HG03064 (cell line): ENCODE data around the gene ZC3H12C.

Experiments
- ATAC-seq: cut with Tn5 transposase; IDR thresholded peaks from one replicate; pipeline ENCODE4 v1.9.1; 2021; ENCODE audit warnings: low read depth; ENCODE audit not compliant: unreplicated experiment

ZC3H12C gene

DNA sequence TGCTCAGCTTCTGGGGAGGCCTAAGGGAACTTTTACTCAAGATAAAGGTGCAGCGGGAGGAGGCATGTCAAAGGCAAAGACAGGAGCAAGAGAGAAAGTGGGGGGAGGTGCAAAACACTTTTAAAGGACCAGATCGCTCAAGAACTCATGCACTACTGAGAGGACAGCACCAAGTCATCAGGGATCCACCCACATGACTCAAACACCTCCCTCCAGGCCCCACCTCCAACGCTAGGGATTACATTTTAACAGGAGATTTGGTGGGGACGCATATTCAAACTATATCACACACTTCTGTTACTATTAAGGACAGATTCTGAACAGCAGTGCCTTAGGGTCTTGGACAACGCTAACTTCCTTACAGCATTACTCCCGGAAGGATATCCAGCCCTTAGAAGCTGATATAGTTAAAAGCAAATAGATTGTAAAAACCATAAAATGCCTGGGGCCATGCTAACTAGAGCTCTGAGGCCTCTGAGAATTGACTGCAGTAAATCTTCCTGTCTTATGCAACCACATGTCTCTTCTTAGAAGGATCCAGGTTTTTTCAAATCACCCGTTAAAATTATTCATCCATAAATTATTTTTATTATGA lies 16.7 kb upstream of the ZC3H12C start:
- no peak for ATAC-seq

- ATAC-seq, result peak; percentile 21
These were observed 15.8 kb upstream of the ZC3H12C start for GRCh38 chr11:110077346-110077745.

- ATAC-seq, result peak; percentile 92
These were observed 15.3 kb upstream of the ZC3H12C start for GRCh38 chr11:110077831-110078325.

DNA sequence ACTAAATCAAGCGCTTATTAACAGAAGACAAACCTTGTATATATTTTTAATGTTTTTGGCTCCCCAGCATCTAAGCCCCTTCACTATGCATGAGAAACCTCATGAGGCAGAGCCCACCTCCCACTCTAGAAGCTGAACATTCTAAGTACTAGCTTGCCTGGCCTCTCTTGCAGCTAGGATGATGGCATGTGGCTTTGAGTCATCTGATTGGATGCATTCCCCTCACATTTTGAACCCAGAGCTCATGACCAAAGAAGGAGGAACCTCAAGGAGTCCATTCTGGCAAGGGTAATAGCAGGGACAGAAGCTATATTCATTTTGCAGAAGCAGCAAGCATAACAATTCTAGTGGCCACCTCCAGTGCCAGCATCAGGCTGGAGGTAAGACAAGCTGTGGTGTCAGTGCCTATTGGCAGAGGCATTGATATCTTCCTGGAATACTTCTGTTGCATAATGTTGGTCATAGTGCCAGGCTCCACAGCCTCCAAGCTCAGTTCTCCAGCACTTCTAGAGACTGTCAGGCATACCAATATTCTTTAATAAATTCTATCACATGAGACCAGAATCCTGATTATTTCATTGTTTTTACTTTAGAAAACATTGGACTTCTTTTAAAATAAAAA lies 14.2 kb upstream of the ZC3H12C start:
- ATAC-seq, result no peak

DNA sequence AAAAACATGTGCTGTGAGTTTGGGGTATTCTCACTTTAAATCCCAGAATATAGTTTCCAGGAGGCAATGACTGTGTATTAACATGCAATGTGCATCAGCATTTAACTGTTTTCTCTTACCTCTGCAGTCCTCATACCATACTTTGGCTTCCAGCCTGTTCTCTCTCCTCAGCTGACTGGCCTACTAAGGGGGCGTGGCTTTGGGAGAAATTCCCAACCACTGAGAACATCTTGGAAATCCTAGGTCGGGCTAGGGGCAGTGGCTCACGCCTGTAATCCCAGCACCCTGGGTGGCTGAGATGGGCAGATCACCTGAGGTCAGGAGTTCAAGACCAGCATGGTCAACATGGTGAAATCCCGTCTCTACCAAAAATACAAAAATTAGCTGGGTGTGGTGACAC lies 13.5 kb upstream of the ZC3H12C start:
- ATAC-seq, result no peak

GRCh38 chr11:110081462-110082376 lies 11.5 kb upstream of the ZC3H12C start:
- ATAC-seq, result no peak

DNA sequence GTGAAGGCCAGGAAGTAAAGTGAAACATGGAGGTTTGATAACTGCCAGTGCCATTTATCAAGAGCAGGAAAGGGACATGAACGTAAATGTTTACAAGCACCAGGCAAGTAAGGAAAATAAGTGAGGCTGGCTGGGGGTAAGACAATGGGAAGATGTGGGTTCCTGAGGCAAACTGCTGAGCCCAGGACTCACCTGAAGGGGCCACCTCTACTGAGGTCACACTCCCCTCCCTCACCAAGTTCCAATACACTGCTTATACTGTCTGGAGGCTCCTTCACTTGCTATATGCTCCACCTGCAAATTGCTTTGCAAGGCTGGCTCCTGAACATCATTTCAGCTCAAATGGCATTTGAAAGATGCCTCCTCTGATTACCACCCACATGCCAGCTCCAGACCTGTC lies 10.3 kb upstream of the ZC3H12C start:
- no peak for ATAC-seq

- no peak for ATAC-seq
These were observed 7.8 kb upstream of the ZC3H12C start for GRCh38 chr11:110085255-110085838.

GRCh38 chr11:110086892-110087309 lies 6.3 kb upstream of the ZC3H12C start:
- ATAC-seq, result no peak

DNA sequence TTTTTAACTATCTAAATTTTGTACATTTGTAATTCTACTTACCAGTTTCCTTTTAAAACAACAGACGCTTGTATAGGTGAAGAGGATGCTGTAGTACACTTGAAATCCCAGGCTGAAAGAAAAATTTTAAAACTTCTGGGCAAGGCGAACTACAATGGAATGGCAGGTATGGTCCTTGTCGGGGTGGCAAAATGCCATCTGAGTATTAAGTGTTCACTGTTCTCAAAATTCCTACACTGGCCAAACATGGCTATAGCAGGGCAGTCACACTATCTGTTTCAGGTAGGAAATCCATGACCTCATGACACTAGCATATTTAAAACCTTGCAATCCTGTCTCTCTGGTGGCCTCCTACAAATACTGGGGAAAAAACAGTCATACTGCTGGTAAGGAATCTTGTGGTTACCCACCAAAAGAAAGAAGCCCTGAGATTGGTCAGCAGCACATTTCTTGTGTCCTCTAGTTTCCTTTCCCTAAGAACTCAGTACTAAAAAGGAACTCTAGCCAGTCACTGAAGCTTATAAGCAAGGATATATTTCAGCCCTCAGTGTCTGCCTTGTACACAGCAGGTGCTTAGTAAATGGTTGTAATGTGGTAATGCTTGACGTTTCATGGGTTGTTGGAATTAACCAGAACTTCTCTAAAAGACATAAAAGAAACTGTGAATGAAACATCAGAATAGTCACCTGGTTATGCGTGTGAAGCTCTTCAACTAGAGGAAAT lies 5.2 kb upstream of the ZC3H12C start:
- ATAC-seq, result no peak

DNA sequence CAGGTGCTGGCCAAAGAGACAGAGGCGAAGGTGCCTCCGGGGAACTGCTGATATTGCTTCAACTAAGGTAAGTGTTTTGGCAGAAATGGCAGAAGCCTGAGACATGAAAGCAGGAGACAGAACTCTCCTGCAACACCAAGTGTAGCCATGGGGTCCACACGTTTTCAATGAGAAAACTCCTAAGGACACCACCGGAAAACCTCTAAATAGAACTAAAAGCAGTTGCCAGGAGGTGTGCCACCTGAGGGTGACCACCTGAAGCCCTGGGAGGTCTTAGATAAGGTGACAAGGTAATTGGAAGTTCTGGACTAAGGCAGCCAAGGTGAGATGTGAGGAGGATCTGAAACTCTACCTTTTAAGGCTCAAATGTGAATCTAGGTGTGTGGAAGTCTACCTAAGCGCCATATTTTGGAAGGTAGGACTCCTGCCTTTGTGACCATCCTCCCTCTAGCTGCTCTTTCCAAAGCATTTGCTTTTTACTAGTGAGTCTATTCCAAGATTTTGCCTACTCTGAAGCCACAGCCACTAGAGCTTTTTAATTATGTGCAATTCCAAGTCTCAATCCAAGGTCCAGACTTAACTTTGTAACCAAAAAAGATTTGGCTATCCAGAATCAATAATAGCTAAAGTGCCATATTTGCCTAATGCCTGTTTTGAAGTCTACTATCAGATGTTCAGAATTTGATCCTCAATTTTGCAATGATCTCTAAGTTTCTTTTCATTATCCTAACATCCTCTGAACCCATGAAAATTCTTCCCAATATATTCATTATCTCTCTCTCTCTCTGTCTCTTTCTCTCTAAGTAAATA lies 4.5 kb upstream of the ZC3H12C start:
- no peak for ATAC-seq

- ATAC-seq, result no peak
These were observed 3.4 kb upstream of the ZC3H12C start for GRCh38 chr11:110089617-110090282.

DNA sequence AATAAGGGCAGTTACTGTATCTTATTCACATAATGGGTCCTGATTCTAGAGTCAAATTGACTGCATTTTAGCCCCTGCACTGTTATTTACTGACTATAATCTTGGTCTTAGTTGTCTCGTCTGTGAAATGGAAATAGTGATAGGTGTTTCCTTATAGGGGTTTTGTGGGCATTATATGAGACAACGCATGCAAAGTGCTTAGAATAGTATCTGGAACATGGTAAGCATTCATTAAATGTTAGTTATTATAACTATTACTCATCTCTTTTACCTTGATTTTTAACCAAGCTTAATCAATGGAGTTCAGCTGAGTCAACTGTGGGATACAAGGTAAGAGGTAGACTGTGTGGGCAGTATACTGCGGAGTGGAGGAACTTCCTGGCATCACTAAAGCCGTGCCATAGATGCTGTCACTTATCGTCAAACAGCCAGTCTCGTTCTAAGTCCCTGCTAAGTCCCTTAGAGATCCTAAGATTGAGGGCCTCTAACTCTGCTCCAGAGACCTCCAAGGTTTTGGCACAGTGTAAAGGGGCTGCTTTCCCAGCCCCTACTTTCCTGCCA lies 2.6 kb upstream of the ZC3H12C start:
- no peak for ATAC-seq

- ATAC-seq, result no peak
These were observed 1.1 kb upstream of the ZC3H12C start for GRCh38 chr11:110092111-110092514.

- peak; percentile 19 for ATAC-seq
These were observed 460 bp downstream of the ZC3H12C start for GRCh38 chr11:110093407-110094297.

DNA sequence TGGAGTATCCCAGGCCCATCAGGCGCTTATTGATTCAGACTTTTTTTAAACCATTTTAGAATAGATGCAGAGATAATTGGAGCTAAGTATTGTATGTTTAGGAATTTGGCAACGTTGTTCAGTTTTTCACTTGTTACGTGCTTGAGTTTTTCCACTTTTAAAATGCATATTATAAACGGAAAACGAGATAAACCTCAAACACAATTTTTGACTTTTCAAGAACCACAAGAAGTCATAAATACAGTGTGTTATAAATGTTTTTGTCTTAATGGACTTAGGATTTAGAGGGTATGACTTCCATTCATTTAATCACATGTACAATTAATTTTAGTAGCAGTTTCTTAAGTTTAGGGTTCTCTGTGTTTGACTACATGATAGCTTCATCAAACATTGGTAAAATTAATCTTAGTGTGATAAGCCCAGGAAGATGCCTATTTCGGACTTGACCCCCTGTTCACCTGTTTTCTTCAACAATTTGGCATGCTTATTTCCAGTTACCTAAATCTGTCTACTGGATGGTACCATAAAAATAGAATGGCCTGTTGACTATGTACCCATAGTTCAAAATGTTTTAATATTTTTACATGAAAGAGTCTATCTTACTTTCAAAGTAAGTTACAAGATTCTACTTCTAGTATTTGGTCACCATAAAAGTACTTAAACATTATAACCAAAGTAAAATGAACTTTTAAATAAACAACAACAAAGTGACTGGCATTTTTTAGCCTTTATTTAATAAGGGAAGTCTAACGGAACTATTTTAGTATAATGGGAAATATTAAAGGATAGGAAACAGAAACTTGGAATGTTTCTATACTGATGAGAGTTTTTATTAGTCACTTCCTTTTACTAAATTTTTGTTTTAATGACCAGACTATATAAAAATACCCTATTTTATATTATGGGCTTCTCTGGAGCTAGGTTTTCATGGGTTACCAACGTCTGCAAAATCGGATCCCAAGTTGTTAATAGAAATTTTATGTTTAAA lies 1.4 kb downstream of the ZC3H12C start:
- no peak for ATAC-seq

DNA sequence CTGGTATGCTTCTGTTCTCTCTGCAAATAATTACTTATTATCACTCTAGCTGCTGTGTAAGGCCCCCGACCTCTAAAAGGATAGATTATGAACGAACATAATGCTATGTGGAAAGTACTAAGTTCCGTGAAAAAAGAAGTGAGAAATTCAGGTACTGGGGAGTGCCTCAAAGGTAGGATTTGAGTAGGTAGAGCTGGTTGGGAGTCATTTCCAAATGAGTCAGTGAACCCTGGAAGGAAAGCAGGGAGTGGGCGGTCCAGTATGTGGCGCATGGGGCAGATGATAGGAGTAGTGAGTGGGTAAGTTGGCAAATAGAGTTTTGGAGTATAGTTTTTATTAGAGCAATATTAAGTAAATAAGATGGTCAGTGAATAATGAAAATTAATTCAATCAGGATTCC lies 2.4 kb downstream of the ZC3H12C start:
- ATAC-seq, result no peak
